ENCODE measurements around the gene IL1A.

IL1A gene

GRCh38 chr2:112762276-112762675 is 22.0 kb downstream of the IL1A start:
- no peak for DNase-seq (ENCODE audit: low read depth)

GRCh38 chr2:112760149-112760548 is 24.1 kb downstream of the IL1A start:
- DNase-seq (ENCODE audit: low read depth): no peak

- no peak for DNase-seq (ENCODE audit: low read depth)
Measured at GRCh38 chr2:112758711-112759110, 25.6 kb downstream of the IL1A start.

DNA sequence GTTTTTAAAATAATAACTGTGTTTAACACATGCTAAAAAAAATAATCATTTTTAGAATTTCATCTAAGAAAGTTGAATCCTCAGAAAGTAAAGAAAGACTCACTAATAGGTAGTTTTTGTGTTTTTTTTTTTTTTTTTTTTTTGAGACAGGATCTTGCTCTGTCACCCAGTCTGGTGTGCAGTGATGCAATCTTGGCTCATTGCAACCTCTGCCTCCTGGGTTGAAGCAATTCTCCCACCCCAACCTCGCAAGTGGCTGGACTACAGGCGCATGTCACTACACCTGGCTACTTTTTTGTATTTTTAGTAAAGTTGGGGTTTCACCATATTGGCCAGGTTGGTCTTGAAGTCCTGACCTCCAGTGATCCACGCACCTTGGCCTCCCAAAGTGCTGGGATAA is 27.0 kb downstream of the IL1A start:
- DNase-seq (ENCODE audit: low read depth): no peak

- no peak for DNase-seq (ENCODE audit: low read depth)
Measured at GRCh38 chr2:112756207-112756606, 28.1 kb downstream of the IL1A start.

- DNase-seq (ENCODE audit: low read depth): no peak
Measured at GRCh38 chr2:112755444-112755843, 28.8 kb downstream of the IL1A start.

DNA sequence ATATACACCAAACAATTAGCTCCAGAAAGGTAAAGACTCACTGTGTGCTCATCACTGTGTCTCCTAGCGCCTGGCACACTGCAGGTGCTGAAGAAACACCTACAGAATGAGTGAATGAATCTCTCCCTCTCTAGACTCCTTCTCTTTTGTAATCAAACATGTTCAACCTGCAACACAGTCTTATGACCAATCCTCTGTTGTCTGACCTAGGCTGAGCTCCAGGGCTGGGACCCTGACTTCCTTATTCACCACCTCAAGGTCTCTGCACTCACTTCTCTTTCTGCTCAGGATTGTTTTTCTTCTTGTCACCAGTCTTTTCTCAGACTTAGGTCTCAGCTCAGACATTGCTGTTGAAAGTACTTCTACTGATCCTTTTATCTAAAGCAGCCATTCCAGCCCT is 29.7 kb downstream of the IL1A start:
- DNase-seq (ENCODE audit: low read depth): no peak

- DNase-seq (ENCODE audit: low read depth): no peak
Measured at GRCh38 chr2:112752667-112753066, 31.6 kb downstream of the IL1A start.

DNA sequence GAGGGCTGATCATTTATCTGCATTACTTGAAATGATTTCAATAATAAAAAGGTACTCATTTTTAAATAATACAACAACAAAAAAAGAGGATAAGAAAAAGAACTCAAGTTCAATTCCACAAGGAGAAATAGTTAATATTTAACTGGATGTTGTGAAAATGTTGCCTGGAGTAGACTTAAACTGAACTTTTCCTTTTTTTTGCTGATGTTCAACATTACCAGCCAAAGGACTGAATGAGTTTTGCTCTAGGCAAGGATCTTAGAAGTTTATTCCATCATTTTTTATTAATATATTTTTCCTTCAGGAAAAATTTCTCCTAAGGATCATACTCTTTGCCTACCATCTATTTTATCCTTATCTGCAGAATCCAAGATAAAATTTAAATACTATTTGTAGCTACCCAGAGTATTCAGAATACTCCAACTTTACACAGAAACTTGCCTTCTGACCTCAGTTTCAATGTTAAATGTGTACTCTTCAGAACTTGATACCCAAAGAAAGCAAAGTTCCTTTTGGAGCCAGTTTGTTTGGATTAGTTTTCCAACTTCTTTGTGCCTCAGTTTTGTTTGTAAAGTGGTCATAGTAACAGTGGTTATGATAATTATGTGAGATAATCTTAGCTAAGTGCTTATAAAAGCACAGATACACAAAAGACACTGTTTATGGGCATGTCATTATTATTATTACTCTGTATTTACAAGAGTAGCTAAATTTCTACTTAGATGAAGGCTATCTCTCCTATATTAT is 32.7 kb downstream of the IL1A start:
- DNase-seq (ENCODE audit: low read depth): no peak

GRCh38 chr2:112750560-112750843 is 33.8 kb downstream of the IL1A start:
- no peak for DNase-seq (ENCODE audit: low read depth)

DNA sequence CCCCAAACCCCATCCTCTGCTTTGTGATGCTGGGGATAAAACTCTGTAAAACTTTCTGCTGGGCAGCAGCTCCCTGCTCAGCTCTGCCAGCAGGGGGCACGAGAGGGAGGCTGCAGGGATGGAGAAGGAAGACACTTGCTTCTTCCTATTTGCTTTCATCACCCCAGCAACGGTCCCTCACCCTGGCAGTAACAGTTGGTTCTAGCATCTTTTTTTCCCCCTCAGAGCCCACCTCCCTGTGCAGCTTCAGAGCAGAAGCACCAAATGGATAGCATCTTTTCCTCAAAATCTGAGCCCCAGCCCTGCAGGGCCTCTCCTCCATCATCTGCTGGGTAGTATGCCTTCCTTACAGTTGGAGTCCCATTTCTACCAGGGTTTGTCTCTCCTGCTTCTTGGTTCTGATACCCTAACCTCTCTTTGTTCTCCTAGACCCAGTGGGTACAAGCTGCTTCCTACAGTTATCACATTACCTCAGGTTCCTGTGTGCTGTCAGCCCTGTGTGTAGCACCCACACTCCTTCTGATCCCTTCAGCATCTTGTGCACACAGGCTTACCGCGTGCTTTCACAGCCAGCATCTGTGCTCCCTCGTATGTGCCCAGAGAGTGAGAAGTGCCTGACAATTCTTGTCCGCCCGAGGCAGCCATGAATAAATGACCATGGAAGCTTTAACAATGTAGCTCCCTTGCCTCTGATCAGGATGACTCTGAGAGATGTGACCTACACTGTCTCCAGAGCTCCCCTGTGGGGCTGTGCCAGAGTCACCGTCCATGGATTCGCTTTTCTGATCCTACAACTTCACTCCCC is 34.3 kb downstream of the IL1A start:
- peak; percentile 66 for DNase-seq (ENCODE audit: low read depth)

DNA sequence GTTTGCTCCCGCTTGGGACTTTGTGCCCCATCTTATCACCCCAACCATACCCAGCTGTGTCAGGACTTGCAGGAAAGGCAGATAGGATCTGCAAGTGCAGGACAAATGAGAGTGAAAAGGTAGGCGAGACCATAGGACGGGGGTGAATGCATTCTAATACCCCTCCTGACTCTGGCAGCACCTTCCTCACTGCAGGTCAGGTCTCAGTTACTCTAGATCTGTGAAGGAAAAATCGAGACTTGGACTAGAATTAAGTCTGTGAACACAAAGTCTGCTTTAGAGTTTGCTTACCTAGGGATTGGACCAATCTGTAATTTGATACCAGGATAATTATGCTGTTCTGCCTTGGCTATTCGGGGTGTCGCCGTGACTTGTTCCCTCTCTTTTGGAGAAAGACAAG is 43.8 kb downstream of the IL1A start:
- DNase-seq (ENCODE audit: low read depth): no peak

DNA sequence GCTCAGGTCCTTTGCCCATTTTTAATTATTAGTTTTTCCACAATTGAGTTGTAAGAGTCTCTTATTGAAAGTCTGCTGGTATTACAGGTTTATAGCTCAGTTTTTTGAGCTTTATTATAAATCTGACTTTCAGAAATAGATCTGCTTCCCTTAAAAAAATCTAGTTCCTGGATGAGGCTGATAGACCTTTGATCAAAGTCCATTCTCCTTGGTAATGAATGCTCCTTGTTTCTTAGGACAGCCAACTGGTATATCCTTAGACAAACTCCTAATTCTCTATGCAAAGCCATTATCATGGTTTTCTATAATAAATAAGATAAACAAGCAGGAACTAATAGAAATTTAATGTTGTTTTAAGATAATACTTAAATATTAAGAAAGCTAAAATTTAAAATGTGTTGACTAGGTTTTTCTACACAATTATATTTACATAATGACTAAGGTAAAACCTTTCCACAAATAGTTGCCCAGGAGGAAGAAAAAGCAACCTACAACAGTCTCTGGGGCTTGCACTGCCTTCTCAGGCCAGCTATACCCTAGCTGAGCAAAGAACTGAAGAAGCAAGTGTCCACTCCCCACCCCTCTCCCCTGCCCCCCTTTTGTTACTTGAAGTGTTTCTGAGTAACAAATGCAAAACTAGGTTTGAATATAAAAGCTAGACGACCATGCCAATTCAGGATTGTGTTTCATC is 46.6 kb downstream of the IL1A start:
- no peak for DNase-seq (ENCODE audit: low read depth)

GRCh38 chr2:112733871-112734270 is 50.4 kb downstream of the IL1A start:
- no peak for DNase-seq (ENCODE audit: low read depth)

- DNase-seq (ENCODE audit: low read depth): no peak
Measured at GRCh38 chr2:112733456-112733855, 50.8 kb downstream of the IL1A start.

GRCh38 chr2:112731479-112731878 is 52.8 kb downstream of the IL1A start:
- DNase-seq (ENCODE audit: low read depth): no peak

GRCh38 chr2:112730791-112731190 is 53.5 kb downstream of the IL1A start:
- no peak for DNase-seq (ENCODE audit: low read depth)

DNA sequence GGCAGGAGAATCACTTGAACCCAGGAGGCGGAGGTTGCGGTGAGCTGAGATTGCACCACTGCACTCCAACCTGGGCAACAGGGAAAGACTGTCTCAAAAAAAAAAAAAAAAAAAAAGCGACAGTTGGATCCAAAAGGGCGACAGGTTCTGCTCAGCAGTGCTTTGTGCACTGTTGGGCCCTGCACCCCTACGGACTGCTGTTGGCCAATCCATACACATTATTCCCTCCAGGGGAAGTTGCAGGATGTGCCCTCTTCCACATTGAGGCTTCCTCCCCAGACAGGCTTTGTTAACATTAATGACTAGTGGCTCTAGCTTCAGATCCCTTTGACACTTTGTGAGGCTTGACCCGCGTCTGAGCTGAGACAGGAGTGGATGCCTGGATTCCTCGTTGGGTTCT is 54.1 kb downstream of the IL1A start:
- DNase-seq (ENCODE audit: low read depth): no peak

DNA sequence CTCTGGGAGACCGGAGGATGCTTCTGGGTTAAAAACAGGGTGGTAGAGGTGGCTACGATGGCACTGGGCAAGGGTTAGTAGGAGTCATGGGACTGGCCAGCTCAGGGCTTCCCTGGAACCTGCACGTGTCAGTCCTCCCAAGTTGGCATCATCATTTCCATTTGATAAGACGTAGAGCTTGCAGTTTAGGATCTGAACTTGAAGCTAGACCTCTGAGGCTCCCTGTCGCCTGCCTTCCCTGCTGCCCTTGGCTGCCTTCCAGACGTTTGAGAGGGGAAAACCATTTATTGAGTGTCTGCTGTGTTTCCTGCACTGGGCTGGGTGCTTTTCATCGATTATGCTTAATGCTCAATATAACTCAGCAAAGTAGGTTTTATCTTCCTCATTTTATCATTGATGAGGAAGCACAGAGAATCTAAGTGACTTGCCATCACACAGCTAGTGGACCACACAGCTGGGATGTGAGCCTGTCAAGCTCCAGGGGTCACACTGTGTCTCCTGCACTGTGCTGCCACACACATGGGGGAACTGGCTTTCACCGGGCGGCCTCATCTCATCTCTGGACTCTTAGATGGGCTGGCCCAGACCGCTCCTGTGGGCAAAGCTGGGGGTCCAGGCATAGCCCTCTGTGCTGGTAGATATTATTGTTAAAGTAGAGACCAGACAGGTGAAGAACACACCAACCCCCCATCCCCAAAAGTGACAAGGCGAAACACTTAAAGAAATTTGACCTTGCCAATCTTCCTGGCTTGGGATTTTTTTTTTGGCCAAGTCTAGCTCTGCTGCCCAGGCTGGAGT is 55.7 kb downstream of the IL1A start:
- no peak for DNase-seq (ENCODE audit: low read depth)

- DNase-seq (ENCODE audit: low read depth): no peak
Measured at GRCh38 chr2:112728029-112728362, 56.3 kb downstream of the IL1A start.

DNA sequence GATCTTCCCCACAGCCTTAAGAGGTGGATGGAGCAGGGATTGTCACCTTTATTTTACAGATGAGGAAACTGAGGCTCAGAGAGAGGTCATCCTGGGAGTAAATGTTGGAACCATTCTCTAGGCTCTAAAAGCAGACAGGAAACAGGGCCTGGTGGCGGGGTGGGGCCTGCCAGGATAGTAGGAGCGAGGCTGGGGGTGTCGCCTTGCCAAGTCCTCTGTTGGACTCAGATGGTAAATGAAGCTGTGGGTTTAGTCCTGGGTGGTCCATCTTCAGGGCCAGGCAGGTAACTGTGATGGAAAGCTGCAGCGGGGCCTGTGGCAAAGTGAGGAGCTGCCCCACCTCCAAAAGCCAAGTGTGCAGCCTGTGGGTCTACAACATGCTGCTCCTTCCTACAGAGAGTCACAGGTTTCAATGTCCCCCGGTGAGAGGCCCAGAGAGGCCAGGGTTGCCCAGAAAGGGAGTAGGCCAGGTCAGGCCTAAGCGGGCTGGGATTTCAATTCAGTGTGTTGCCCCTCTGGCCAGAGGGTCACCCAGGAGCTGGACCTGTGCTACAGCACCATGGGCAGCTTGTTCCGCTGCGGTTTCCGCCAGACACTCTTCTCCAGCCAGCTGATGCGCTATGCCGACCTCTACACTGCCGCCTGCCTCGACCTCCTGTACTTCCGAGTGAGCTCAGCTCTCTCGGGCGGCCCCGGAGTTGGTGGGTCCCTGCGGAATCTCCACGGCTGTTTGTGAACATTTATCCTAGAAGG is 56.8 kb downstream of the IL1A start:
- DNase-seq (ENCODE audit: low read depth): no peak

Measured in stimulated activated CD8-positive, alpha-beta memory T cell treated with anti-CD3 and anti-CD28 coated beads, Interleukin-15, amount 100 ng/mL, for 1 hour (primary cell).